Heart left ventricle (tissue), 13 donors: ENCODE measurements around the gene ASB10.

ENCODE experiments used
- CTCF ChIP-seq, 12 donors: fragments of 200-600 bp; sonication (generic) in 4 of 12; IDR thresholded peaks; one replicate each; pipeline versions ENCODE4 v1.5.0 to v1.8.0; 2018 to 2022; ENCODE audit warnings: antibody characterized with exemption in 12 of 12, mild to moderate bottlenecking in 5 of 12
- POLR2A ChIP-seq, 2 donors: fragments of 450-650 bp; IDR thresholded peaks; one replicate each; pipeline ENCODE4 v1.6.1; 2017; ENCODE audit warnings: antibody characterized with exemption in 2 of 2, mild to moderate bottlenecking in 2 of 2, moderate library complexity in 2 of 2
- donor health status: ischemic (EF 13 %, LVEDD 7.1; RV severe dilation, severe dysfunction).
- donor health status: DM: no; HTN: yes; CAD: no.
- donor health status: DM: no; HTN: no; CAD: no.
- donor health status: ischemic (EF 25% LVEDD 6.9; RV normal size, moderate dysfunction).
- donor health status: ischemic (EF 25% LVEDD 5.7; RV mildly dilated, moderate dysfunction).
- donor health status: ischemic (EF 35%, LVEDD 5.7; RV mildly dilated, moderate dysfunction).
- donor health status: nonischemic (EF 11% LVEDD 7.7; RV severe dilation, severe dysfunction).
- donor health status: DM: yes; HTN: yes; CAD: no.
- donor health status: PGD.
- donor health status: ischemic (EF 29% LVEDD 5.4; RV normal size, mild dysfunction).
- donor health status: nonischemic (EF 23%, LVEDD 6.1; RV moderate dilation, normal function).

DNA sequence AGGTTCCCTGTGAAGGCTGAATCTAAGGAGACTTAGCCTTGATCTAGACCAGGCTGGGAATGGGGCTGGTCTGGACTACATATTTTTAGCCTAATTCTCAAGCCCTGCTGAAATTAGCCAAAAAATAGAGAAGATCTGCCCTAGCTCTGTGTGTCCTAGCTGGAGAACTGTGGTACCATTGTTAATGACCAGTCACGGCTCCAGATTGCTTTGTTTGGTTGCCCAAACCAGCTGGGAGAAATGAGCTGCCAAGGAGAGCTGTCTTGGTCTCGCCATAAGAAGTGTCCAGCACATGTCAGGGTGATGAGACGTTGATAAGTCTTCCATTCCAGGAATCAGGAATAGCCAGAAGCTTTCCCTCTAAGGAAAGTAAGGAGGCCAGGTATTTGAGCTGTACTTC is 40.3 kb downstream of the ASB10 start:
- TF ChIP-seq POLR2A (IDR thresholded peaks at IDR 0.05) (no peak), CTCF (IDR thresholded peaks at IDR 0.05) (no peak)
